ENCODE results near the gene ERGIC1.

ERGIC1 gene

DNA sequence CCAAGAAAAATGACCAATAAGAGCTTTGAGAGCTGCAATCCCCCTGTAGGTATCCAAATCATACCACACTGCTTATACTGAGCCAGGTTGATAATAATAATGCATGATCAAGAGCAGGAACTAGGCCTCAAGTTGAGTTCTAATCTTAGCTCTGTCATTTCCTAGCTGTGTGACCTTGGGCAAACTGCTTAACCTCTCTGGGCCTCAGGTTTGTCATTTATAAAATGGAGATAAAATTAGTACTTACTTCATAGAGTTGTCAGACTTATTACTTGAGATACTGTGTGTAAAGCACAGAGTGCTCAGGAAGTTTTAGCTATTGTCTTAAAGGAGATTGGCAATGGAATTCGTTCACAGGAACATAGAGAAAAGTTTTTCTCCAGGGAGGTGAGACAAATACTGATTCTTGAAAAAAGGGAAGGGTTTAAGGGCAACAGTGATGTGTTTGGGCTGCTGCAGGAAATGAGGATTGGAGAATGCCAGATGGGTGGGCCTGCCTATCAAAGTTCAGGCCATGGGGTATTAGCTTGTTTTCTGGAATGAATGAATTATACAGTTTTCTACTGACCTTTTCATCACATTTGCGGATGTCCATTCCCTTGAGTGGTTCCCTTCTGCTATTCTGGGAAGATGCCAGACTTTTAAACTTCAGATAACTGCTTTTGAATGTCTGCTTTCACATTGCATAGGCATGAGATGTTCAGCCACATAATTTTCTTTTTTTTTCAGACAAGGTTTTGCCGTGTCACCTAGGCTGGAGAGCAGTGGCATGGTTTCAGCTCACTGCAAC, 139.3 kb downstream of the ERGIC1 start:
- no peaks in the 10 kb centered on the region for H3K9me3 ChIP-seq (ENCODE audit: control insufficient read depth, low read depth, low read length)
- no peak overlapping the region for H3K9ac ChIP-seq (ENCODE audit: low read length)
- H3K27ac ChIP-seq (ENCODE audit: low read length): no peak overlapping the region
- H3K4me1 ChIP-seq (ENCODE audit: control insufficient read depth, low read depth, low read length): no peaks in the 10 kb centered on the region
- no peaks in the 10 kb centered on the region for H3K27me3 ChIP-seq (ENCODE audit: control insufficient read depth, insufficient read depth, low read length)
- H3K36me3 ChIP-seq (ENCODE audit: control insufficient read depth, low read depth, low read length): peaks cover 5% of the 10 kb centered on the region
- no peak overlapping the region for H3K4me3 ChIP-seq (ENCODE audit: low read length)

DNA sequence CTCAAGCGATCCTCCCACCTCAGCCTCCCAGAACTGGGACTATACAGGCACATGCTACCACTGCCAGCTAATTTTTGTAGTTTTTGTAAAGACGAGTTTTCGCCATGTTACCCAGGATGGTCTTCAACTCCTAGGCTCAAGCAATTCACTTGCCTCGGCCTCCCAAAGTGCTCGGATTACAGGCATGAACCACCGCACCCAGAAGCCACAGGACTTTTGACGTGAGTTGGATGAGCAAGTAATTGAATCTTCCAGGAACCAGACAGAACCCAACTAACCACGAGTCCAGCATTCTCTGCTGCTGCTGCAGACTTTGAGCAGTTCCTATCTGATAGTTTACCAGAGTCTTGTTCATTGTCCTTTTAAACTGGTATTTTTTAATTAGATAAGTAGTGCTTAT, 139.9 kb downstream of the ERGIC1 start:
- Histone ChIP-seq H3K27ac (ENCODE audit: low read length) (no peak overlapping the region), H3K27me3 (ENCODE audit: control insufficient read depth, insufficient read depth, low read length) (no peaks in the 10 kb centered on the region), H3K9ac (ENCODE audit: low read length) (no peak overlapping the region), H3K4me1 (ENCODE audit: control insufficient read depth, low read depth, low read length) (no peaks in the 10 kb centered on the region), H3K36me3 (ENCODE audit: control insufficient read depth, low read depth, low read length) (peaks cover 3% of the 10 kb centered on the region), H3K9me3 (ENCODE audit: control insufficient read depth, low read depth, low read length) (no peaks in the 10 kb centered on the region), H3K4me3 (ENCODE audit: low read length) (no peak overlapping the region)

DNA sequence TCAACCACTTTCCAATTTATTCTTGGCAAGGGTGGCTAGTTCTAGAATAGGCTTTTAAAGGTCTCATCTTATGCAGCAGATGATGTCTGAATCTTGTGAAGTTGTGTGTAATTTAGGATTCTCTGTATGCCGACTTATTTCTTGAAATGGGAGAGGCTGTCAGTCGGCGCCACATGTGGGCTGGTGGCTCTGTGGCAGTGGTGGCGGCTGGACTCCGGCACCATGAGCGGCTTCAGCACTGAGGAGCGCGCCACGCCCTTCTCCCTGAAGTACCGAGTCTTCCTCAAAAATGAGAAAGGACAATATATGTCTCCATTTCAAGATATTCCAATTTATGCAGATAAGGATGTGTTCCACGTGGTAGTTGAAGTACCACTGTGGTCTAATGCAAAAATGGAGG, 141.2 kb downstream of the ERGIC1 start:
- H3K9me3 ChIP-seq (ENCODE audit: control insufficient read depth, low read depth, low read length): no peaks in the 10 kb centered on the region

DNA sequence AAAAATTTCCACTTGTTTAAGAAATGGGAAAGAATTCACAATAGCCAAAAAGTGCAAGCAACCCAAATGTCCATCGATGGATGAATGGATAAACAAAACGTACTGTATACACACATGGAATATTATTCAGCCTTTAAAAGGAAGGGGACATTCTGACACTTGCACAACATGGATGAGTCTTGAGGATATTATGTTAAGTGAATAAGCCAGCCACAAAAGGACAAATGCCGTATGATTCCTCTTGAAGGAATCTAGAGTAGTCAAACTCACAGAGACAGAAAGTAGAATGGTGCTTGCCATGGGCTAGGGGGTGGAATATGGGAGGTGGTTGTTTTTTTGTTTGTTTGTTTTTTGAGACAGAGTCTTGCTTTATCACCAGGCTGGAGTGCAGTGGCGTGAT, 145.7 kb downstream of the ERGIC1 start:
- H3K4me1 ChIP-seq (ENCODE audit: control insufficient read depth, low read depth, low read length): no peaks in the 10 kb centered on the region
- H3K9ac ChIP-seq (ENCODE audit: low read length): no peak overlapping the region
- no peak overlapping the region for H3K27ac ChIP-seq (ENCODE audit: low read length)
- H3K36me3 ChIP-seq (ENCODE audit: control insufficient read depth, low read depth, low read length): no peaks in the 10 kb centered on the region
- H3K27me3 ChIP-seq (ENCODE audit: control insufficient read depth, insufficient read depth, low read length): no peaks in the 10 kb centered on the region
- no peak overlapping the region for H3K4me3 ChIP-seq (ENCODE audit: low read length)
- H3K9me3 ChIP-seq (ENCODE audit: control insufficient read depth, low read depth, low read length): no peaks in the 10 kb centered on the region

More for the DNA sequence above, 141.2 kb downstream of the ERGIC1 start:
- no peak overlapping the region for H3K27ac ChIP-seq (ENCODE audit: low read length)
- H3K9ac ChIP-seq (ENCODE audit: low read length): no peak overlapping the region
- no peaks in the 10 kb centered on the region for H3K36me3 ChIP-seq (ENCODE audit: control insufficient read depth, low read depth, low read length)
- no peaks in the 10 kb centered on the region for H3K27me3 ChIP-seq (ENCODE audit: control insufficient read depth, insufficient read depth, low read length)
- H3K4me1 ChIP-seq (ENCODE audit: control insufficient read depth, low read depth, low read length): no peaks in the 10 kb centered on the region
- H3K4me3 ChIP-seq (ENCODE audit: low read length): no peak overlapping the region

DNA sequence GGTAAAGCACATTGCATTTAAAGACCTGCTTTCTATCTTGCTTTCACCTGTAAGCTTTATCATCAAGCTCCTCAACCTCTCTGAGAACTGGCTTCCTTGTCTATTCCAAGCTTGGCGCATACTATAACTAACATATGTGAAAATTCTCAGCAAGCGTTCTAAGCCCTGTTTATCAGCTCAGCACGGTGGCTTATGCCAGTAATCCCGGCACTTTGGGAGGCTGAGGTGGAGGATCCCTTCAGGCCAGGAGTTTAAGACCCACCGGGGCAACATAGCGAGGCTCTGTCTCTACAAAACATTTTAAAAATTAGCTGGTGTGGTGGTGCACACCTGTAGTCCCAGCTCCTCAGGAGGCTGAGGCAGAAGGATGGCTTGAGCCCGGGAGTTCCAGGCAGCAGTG, 147.9 kb downstream of the ERGIC1 start:
- no peak overlapping the region for H3K27ac ChIP-seq (ENCODE audit: low read length)
- H3K4me3 ChIP-seq (ENCODE audit: low read length): no peak overlapping the region
- H3K4me1 ChIP-seq (ENCODE audit: control insufficient read depth, low read depth, low read length): no peaks in the 10 kb centered on the region
- no peaks in the 10 kb centered on the region for H3K36me3 ChIP-seq (ENCODE audit: control insufficient read depth, low read depth, low read length)
- H3K9ac ChIP-seq (ENCODE audit: low read length): no peak overlapping the region
- H3K27me3 ChIP-seq (ENCODE audit: control insufficient read depth, insufficient read depth, low read length): no peaks in the 10 kb centered on the region
- no peaks in the 10 kb centered on the region for H3K9me3 ChIP-seq (ENCODE audit: control insufficient read depth, low read depth, low read length)

DNA sequence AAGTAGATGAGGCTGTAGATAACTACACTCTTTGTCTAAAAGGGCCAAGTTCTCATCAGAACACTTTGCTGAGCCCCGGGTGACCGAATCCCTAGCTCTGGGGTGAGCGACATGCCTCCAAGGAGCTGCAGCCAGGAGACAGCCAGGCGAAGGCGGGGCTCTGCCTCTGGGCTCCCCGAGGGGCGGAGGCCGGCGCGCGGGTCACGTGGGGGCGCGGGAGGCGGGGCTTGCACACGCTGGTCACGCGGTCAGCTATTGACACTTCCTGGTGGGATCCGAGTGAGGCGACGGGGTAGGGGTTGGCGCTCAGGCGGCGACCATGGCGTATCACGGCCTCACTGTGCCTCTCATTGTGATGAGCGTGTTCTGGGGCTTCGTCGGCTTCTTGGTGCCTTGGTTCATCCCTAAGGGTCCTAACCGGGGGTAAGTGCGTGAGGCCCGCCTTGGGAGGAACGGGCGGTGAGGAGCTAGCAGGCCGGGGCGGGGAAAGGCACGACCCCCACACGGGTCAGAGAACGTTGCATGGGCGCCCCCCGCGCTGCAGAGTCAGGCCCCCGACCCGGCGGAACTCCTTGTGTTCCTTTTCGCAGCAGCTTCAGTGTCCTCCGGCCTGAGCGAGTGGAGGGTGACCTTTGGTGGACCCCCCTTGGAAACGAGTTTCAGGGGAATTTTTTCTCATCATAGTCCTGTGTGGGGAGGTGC, 149.6 kb downstream of the ERGIC1 start, which contains the start of gene ATP6V0E1:
ATP6V0E1 (plus strand) TSS at position 230 of the 702 bp plus-strand sequence; CDS start at position 320, 90 bp downstream.
- Histone ChIP-seq H3K27me3 (ENCODE audit: control insufficient read depth, insufficient read depth, low read length) (no peaks in the 10 kb centered on the region), H3K9ac (ENCODE audit: low read length) (peak within 1 kb of the TSS; percentile 84), H3K9me3 (ENCODE audit: control insufficient read depth, low read depth, low read length) (no peaks in the 10 kb centered on the region), H3K27ac (ENCODE audit: low read length) (peak within 1 kb of the TSS; percentile 19), H3K4me3 (ENCODE audit: low read length) (peak within 1 kb of the TSS; percentile 91), H3K4me1 (ENCODE audit: control insufficient read depth, low read depth, low read length) (no peaks in the 10 kb centered on the region), H3K36me3 (ENCODE audit: control insufficient read depth, low read depth, low read length) (no peaks in the 10 kb centered on the region)

DNA sequence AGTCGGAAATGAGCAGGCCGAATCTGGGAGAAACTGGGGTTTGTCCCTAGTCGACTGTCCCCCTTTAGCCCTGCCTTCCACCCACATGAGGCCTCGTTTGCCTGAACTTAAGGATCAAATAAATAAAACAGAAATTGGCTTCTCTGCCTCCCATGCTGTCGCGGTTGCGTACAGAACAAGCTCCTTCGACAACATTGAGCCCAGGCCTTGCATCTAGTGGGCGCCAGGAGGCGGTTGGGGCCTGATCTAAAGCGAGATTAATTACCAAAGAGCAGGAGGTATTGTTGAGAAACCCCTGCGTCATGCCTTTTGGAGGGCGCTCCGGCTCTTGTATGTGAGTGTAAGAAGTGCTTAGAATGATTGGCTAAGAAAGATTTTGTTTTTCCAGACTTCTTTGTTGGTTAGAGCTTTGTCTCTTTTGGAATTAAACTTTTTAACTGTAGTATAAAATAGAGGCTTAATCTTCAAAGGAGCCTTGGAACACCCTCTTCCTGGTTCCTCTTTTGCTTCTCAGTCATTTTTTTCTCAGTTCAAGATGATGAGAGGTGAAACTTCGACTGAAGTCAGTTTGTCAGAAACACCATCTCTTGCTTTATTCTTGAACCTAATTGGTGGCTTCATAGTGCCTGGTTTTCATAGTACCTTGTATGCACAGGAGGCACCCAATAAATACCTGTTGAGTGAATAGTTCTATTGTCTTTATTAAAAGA, 150.3 kb downstream of the ERGIC1 start:
- Histone ChIP-seq H3K36me3 (ENCODE audit: control insufficient read depth, low read depth, low read length) (no peaks in the 10 kb centered on the region), H3K4me3 (ENCODE audit: low read length) (peak overlapping the region; percentile 91), H3K27ac (ENCODE audit: low read length) (peak overlapping the region; percentile 19)

DNA sequence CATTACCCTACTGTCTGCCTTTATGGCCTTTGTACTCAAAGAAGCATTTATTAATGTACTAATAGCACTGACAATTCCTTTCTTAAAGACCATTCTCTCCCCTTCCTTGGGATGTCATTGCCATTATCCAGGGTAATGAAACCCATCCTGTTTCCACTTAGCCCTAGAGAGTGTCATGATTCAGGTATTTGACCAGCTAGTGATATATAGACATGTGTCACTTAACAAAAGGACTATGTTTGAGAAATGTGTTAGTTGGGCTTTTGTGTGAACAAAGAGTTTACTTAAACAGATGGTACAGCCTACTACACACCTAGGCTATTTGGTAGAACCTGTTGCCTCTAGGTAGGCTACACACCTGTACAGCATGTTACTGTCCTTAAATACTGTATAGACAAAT, 151.5 kb downstream of the ERGIC1 start:
- no peak overlapping the region for H3K27ac ChIP-seq (ENCODE audit: low read length)

More for the DNA sequence above, 150.3 kb downstream of the ERGIC1 start:
- Histone ChIP-seq H3K4me1 (ENCODE audit: control insufficient read depth, low read depth, low read length) (no peaks in the 10 kb centered on the region), H3K9me3 (ENCODE audit: control insufficient read depth, low read depth, low read length) (no peaks in the 10 kb centered on the region), H3K27me3 (ENCODE audit: control insufficient read depth, insufficient read depth, low read length) (no peaks in the 10 kb centered on the region), H3K9ac (ENCODE audit: low read length) (peak overlapping the region; percentile 84)

DNA sequence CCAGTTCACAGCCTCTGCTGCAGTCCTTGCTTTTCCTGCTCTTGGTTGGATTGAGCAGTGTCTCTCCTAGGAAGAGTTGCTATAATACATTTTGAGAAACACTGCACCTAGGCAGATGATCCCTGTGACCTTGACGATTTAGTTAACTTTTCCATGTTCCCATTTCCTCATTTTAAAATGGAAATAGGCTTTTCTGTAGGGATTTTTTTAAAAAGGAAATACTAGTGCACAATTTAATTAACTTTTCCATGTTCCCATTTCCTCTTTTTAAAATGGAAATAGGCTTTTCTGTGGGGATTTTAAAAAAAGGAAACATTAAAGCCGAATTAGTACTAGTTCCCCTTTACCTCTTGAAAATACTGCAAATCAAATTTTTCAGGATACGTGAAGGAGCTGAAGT, 154.2 kb downstream of the ERGIC1 start:
- Histone ChIP-seq H3K9ac (ENCODE audit: low read length) (no peak overlapping the region), H3K9me3 (ENCODE audit: control insufficient read depth, low read depth, low read length) (no peaks in the 10 kb centered on the region), H3K36me3 (ENCODE audit: control insufficient read depth, low read depth, low read length) (no peaks in the 10 kb centered on the region), H3K4me3 (ENCODE audit: low read length) (no peak overlapping the region), H3K27me3 (ENCODE audit: control insufficient read depth, insufficient read depth, low read length) (no peaks in the 10 kb centered on the region), H3K4me1 (ENCODE audit: control insufficient read depth, low read depth, low read length) (no peaks in the 10 kb centered on the region), H3K27ac (ENCODE audit: low read length) (no peak overlapping the region)

More for the DNA sequence above, 151.5 kb downstream of the ERGIC1 start:
- Histone ChIP-seq H3K9ac (ENCODE audit: low read length) (no peak overlapping the region), H3K27me3 (ENCODE audit: control insufficient read depth, insufficient read depth, low read length) (no peaks in the 10 kb centered on the region), H3K4me1 (ENCODE audit: control insufficient read depth, low read depth, low read length) (no peaks in the 10 kb centered on the region), H3K4me3 (ENCODE audit: low read length) (peak overlapping the region; percentile 24), H3K9me3 (ENCODE audit: control insufficient read depth, low read depth, low read length) (no peaks in the 10 kb centered on the region), H3K36me3 (ENCODE audit: control insufficient read depth, low read depth, low read length) (no peaks in the 10 kb centered on the region)

DNA sequence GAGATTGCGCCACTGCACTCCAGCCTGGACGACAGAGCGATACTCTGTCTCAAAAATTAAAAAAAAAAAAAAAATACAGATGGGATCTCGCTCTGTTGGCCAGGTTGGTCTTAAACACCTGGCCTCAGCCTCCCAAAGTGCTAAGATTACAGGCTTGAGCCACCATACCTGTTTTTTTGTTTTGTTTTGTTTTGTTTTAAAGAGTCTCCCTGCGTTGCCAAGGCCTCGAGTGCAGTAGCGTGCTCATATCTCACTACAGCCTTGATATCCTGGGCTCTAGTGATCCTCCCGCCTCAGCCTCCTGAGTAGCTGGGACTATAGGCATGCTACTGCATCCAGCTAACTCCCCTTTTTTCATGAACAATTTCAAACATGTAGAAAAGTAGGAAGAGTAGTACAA, 156.7 kb downstream of the ERGIC1 start:
- Histone ChIP-seq H3K27ac (ENCODE audit: low read length) (no peak overlapping the region), H3K4me1 (ENCODE audit: control insufficient read depth, low read depth, low read length) (no peaks in the 10 kb centered on the region), H3K36me3 (ENCODE audit: control insufficient read depth, low read depth, low read length) (peaks cover 10% of the 10 kb centered on the region), H3K9ac (ENCODE audit: low read length) (no peak overlapping the region), H3K27me3 (ENCODE audit: control insufficient read depth, insufficient read depth, low read length) (no peaks in the 10 kb centered on the region), H3K4me3 (ENCODE audit: low read length) (no peak overlapping the region), H3K9me3 (ENCODE audit: control insufficient read depth, low read depth, low read length) (no peaks in the 10 kb centered on the region)

DNA sequence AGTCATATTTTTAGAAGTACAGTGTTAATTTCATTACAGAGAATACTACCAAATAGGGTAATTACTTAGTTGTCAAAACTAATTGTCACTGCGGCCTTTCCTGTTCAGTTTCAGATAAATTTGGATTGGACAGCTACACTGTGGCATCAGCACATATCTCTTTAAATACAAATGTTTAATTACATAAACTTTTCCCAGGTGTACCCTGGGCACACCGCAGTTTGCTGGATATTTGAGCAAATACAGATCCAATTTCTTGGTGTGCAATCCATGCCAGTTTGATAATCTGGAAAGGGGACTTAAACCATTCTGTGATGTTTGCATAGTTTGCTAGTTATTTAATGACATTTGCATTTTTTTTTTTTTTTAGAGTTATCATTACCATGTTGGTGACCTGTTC, 160.4 kb downstream of the ERGIC1 start:
- Histone ChIP-seq H3K4me3 (ENCODE audit: low read length) (no peak overlapping the region), H3K9me3 (ENCODE audit: control insufficient read depth, low read depth, low read length) (no peaks in the 10 kb centered on the region), H3K27ac (ENCODE audit: low read length) (no peak overlapping the region), H3K9ac (ENCODE audit: low read length) (no peak overlapping the region), H3K36me3 (ENCODE audit: control insufficient read depth, low read depth, low read length) (peaks cover 17% of the 10 kb centered on the region), H3K27me3 (ENCODE audit: control insufficient read depth, insufficient read depth, low read length) (no peaks in the 10 kb centered on the region), H3K4me1 (ENCODE audit: control insufficient read depth, low read depth, low read length) (no peaks in the 10 kb centered on the region)
